ENCODE results near the gene ZNF683.
"Not testable (repeated sequence)": the region's sequence is repeated elsewhere in the genome, so short reads cannot be mapped to it uniquely, and the experiment has no call there.

The ZNF683 gene

GRCh38 chr1:26340047-26340481, 32.5 kb downstream of the ZNF683 start:
- H3K27ac ChIP-seq (ENCODE audit: low read depth, low read length), result no peak overlapping the region
- no peak overlapping the region for H3K9ac ChIP-seq (ENCODE audit: low read depth in 1 of 2, low read length in 2 of 2)
- no peaks in the 10 kb centered on the region for H3K27me3 ChIP-seq (ENCODE audit: control insufficient read depth in 1 of 2, insufficient read depth in 2 of 2, low read length in 2 of 2)
- H3K4me1 ChIP-seq (ENCODE audit: control insufficient read depth in 1 of 2, insufficient read depth in 2 of 2, low read length in 2 of 2), result peaks cover 6 to 10% of the 10 kb centered on the region in 2 donors
- H3K36me3 ChIP-seq (ENCODE audit: control insufficient read depth in 1 of 2, insufficient read depth in 2 of 2, low read length in 2 of 2), result peaks cover 0 to 3% of the 10 kb centered on the region in 2 donors
- no peaks in the 10 kb centered on the region for H3K9me3 ChIP-seq (ENCODE audit: control insufficient read depth in 1 of 2, low read length in 2 of 2)
- no peak overlapping the region for H3K4me3 ChIP-seq (ENCODE audit: low read depth in 1 of 2, low read length in 2 of 2)

DNA sequence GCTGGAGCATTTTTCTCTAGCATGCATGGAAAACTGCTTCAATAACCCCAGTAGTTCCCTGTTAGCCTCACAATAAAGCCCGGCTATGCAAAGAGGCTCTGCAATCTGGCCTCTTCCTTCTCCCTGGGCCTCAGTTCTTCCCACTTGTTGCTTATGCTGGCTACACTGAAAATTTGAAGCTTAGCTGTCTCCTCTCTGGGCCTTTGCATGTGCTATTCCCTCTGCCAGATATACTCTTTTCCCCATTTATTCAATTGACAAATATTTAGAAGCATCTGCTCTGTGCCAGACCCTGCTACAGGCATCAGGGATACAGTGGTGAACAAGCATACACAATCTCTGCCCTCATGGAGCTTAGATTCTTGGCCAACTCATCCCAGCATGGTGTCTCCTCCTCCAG, 33.9 kb downstream of the ZNF683 start:
- Histone ChIP-seq H3K4me1 (ENCODE audit: control insufficient read depth in 1 of 2, insufficient read depth in 2 of 2, low read length in 2 of 2) (peaks cover 6 to 10% of the 10 kb centered on the region in 2 donors), H3K4me3 (ENCODE audit: low read depth in 1 of 2, low read length in 2 of 2) (no peak overlapping the region), H3K36me3 (ENCODE audit: control insufficient read depth in 1 of 2, insufficient read depth in 2 of 2, low read length in 2 of 2) (peaks cover 0 to 3% of the 10 kb centered on the region in 2 donors), H3K27ac (ENCODE audit: low read depth, low read length) (no peak overlapping the region), H3K27me3 (ENCODE audit: control insufficient read depth in 1 of 2, insufficient read depth in 2 of 2, low read length in 2 of 2) (no peaks in the 10 kb centered on the region), H3K9ac (ENCODE audit: low read depth in 1 of 2, low read length in 2 of 2) (no peak overlapping the region), H3K9me3 (ENCODE audit: control insufficient read depth in 1 of 2, low read length in 2 of 2) (no peaks in the 10 kb centered on the region)

DNA sequence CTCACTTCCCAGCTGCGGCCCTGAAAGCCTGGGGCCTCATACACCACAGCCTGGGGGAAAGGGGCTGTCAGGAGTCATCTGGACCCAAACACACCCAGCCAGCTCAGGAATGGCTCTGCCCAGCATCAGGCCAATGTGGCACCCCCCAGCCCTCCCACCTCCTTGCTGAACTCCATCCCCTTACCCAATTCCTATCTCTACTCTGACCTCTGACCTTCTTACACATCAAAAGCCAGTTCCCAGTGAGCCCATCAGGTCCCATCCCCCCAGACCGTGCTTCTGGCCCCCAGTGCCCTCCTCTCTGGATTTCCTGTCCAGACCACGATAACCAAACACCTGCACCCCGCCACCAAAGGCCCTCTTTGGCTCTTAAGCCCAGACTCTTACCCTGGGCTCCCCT, 34.9 kb downstream of the ZNF683 start:
- Histone ChIP-seq H3K4me1 (ENCODE audit: control insufficient read depth in 1 of 2, insufficient read depth in 2 of 2, low read length in 2 of 2) (peaks cover 6 to 10% of the 10 kb centered on the region in 2 donors), H3K9me3 (ENCODE audit: control insufficient read depth in 1 of 2, low read length in 2 of 2) (no peaks in the 10 kb centered on the region), H3K36me3 (ENCODE audit: control insufficient read depth in 1 of 2, insufficient read depth in 2 of 2, low read length in 2 of 2) (peaks cover 0 to 3% of the 10 kb centered on the region in 2 donors), H3K27me3 (ENCODE audit: control insufficient read depth in 1 of 2, insufficient read depth in 2 of 2, low read length in 2 of 2) (no peaks in the 10 kb centered on the region), H3K4me3 (ENCODE audit: low read depth in 1 of 2, low read length in 2 of 2) (no peak overlapping the region), H3K27ac (ENCODE audit: low read depth, low read length) (no peak overlapping the region), H3K9ac (ENCODE audit: low read depth in 1 of 2, low read length in 2 of 2) (no peak overlapping the region)

DNA sequence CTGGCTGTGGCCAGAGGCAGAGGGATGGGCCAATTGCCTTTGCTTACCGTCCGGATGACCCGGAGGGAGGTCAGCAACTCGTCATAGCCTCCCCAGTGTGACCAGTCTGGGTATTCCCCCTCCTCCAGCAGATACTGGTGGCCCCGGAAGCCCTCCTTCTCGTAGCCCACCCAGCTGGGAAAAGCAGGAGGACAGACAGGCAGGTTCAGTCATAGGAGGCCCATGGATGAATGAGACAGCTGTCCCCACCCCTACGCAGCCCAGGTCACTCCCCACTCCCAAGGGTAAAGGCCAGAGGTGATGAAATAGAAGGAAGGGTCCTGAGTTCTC, 35.4 kb downstream of the ZNF683 start:
- no peaks in the 10 kb centered on the region for H3K9me3 ChIP-seq (ENCODE audit: control insufficient read depth in 1 of 2, low read length in 2 of 2)
- peak overlapping the region in 1 of 2 donors; percentile 78 for H3K4me3 ChIP-seq (ENCODE audit: low read depth in 1 of 2, low read length in 2 of 2)
- H3K27me3 ChIP-seq (ENCODE audit: control insufficient read depth in 1 of 2, insufficient read depth in 2 of 2, low read length in 2 of 2), result no peaks in the 10 kb centered on the region
- peaks cover 6 to 10% of the 10 kb centered on the region in 2 donors for H3K4me1 ChIP-seq (ENCODE audit: control insufficient read depth in 1 of 2, insufficient read depth in 2 of 2, low read length in 2 of 2)
- no peak overlapping the region for H3K9ac ChIP-seq (ENCODE audit: low read depth in 1 of 2, low read length in 2 of 2)
- H3K36me3 ChIP-seq (ENCODE audit: control insufficient read depth in 1 of 2, insufficient read depth in 2 of 2, low read length in 2 of 2), result peaks cover 0 to 3% of the 10 kb centered on the region in 2 donors
- no peak overlapping the region for H3K27ac ChIP-seq (ENCODE audit: low read depth, low read length)

DNA sequence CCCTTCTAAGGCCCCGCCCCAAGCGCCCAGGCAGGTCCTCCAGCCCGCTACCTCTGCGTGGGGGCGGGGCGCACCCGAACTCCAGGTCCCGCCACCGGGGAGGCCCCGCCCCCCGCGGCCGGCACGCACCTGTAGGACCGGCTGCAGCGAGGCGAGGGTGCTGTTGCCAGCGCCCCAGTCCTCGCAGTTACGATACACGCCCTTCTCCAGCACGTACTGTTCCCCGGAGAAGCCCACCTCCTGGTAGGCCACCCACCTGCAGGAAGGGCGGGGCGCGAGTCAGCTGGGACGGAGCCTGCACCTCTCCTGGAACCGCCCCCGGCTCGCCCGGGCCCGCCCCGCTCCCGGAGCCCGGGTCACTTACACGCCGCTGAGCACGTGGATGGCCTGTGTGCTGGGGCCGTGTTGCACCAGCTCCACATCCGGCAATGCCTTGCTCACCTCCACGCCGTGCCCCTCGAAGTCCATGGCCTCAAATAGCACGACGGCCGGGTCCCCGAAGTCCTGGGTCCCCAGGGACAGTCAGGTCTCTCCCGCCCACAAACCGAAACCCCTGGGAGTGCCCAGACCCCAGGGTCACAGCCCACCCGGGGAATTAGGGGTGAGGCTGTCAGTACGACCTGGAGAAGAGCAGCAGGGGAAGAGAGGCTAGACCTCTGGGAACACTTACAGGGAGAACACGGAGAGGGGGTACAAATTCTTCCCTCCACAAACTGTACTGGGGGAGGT, 35.9 kb downstream of the ZNF683 start:
- no peaks in the 10 kb centered on the region for H3K27me3 ChIP-seq (ENCODE audit: control insufficient read depth in 1 of 2, insufficient read depth in 2 of 2, low read length in 2 of 2)
- H3K36me3 ChIP-seq (ENCODE audit: control insufficient read depth in 1 of 2, insufficient read depth in 2 of 2, low read length in 2 of 2), result peaks cover 0 to 3% of the 10 kb centered on the region in 2 donors
- peak overlapping the region in 1 of 2 donors; percentile 18 for H3K9ac ChIP-seq (ENCODE audit: low read depth in 1 of 2, low read length in 2 of 2)
- no peak overlapping the region for H3K27ac ChIP-seq (ENCODE audit: low read depth, low read length)
- H3K9me3 ChIP-seq (ENCODE audit: control insufficient read depth in 1 of 2, low read length in 2 of 2), result no peaks in the 10 kb centered on the region
- H3K4me3 ChIP-seq (ENCODE audit: low read depth in 1 of 2, low read length in 2 of 2), result peak overlapping the region; percentile 78 to 87
- H3K4me1 ChIP-seq (ENCODE audit: control insufficient read depth in 1 of 2, insufficient read depth in 2 of 2, low read length in 2 of 2), result peaks cover 6 to 10% of the 10 kb centered on the region in 2 donors

DNA sequence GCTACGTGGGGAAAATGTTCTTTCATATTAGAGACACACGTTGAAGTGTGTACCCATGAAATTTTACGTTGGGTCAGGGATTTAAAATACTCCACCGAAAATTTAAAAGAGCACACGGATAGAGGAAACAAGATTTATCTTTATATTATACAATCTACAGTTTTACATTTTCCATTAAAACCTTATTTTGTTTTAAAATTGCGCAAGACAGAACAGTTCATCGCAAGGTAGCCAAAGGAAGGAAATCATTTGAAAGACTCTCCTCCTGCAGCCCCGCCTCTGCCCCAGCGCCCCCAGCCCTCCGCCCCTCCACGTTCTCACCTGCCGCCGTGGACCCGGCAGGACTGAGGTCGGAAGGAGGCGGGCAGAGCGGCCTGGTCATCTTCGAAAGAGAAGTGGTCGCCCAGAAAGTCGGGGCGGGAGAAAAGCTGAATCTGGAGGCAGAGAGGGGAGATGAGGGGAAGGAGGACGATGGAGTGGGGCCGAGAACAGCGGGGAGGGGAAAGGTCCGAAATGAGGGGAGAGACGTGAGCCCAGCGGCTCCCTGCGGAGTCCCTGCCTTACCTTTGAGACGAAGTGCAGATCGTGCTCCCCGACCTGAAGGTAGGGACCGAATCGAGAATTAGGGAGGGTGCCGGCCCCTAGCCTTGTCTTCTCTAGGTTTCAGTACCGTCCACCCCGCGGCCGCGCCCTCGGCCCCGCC, 36.6 kb downstream of the ZNF683 start:
- Histone ChIP-seq H3K36me3 (ENCODE audit: control insufficient read depth in 1 of 2, insufficient read depth in 2 of 2, low read length in 2 of 2) (peaks cover 3 to 5% of the 10 kb centered on the region in 2 donors), H3K4me1 (ENCODE audit: control insufficient read depth in 1 of 2, insufficient read depth in 2 of 2, low read length in 2 of 2) (peaks cover 6 to 10% of the 10 kb centered on the region in 2 donors), H3K9ac (ENCODE audit: low read depth in 1 of 2, low read length in 2 of 2) (peak overlapping the region; percentile 18 to 69), H3K27ac (ENCODE audit: low read depth, low read length) (no peak overlapping the region), H3K27me3 (ENCODE audit: control insufficient read depth in 1 of 2, insufficient read depth in 2 of 2, low read length in 2 of 2) (no peaks in the 10 kb centered on the region), H3K9me3 (ENCODE audit: control insufficient read depth in 1 of 2, low read length in 2 of 2) (no peaks in the 10 kb centered on the region), H3K4me3 (ENCODE audit: low read depth in 1 of 2, low read length in 2 of 2) (peak overlapping the region; percentile 78 to 87)

DNA sequence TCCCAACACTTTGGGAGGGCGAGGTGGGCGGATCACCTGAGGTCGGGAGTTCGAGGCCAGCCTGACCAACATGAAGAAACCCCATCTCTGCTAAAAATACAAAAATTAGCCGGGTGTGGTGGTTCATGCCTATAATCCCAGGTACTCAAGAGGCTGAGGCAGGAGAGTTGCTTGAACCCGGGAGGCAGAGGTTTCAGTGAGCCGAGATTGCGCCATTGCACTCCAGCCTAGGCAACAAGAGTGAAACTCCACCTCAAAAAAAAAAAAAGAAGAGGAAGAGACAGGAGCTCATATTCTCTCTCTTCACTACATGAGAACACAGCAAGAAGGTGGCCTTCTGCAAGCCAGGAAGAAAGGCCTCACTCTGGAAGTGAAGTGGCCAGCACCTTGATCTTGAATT, 39.2 kb downstream of the ZNF683 start:
- not testable (repeated sequence) for H3K4me1 ChIP-seq (ENCODE audit: control insufficient read depth in 1 of 2, insufficient read depth in 2 of 2, low read length in 2 of 2); H3K27ac ChIP-seq (ENCODE audit: low read depth, low read length); H3K4me3 ChIP-seq (ENCODE audit: low read depth in 1 of 2, low read length in 2 of 2); H3K9ac ChIP-seq (ENCODE audit: low read depth in 1 of 2, low read length in 2 of 2); H3K36me3 ChIP-seq (ENCODE audit: control insufficient read depth in 1 of 2, insufficient read depth in 2 of 2, low read length in 2 of 2); H3K27me3 ChIP-seq (ENCODE audit: control insufficient read depth in 1 of 2, insufficient read depth in 2 of 2, low read length in 2 of 2); H3K9me3 ChIP-seq (ENCODE audit: control insufficient read depth in 1 of 2, low read length in 2 of 2)

DNA sequence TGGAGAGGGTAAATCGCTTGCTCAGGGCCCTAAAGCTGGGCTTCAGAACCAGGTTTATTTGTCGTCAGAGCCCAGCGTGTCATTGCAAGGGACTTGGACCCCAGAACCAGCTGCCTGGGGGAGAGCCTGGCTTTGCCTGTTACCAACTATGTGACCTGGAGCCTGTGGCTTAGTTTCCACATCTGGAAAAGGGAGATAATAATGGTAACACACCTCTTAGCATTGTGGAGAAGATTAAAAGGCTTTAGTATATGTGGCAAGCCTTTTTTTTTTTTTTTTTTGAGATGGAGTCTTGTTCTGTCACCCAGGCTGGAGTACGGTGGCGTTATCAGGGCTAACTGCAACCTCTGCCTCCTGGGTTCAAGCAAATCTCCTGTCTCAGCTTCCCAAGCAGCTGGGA, 42.3 kb downstream of the ZNF683 start:
- Histone ChIP-seq H3K9me3 (ENCODE audit: control insufficient read depth in 1 of 2, low read length in 2 of 2) (no peaks in the 10 kb centered on the region), H3K4me1 (ENCODE audit: control insufficient read depth in 1 of 2, insufficient read depth in 2 of 2, low read length in 2 of 2) (no peaks in the 10 kb centered on the region), H3K36me3 (ENCODE audit: control insufficient read depth in 1 of 2, insufficient read depth in 2 of 2, low read length in 2 of 2) (peaks cover 0 to 5% of the 10 kb centered on the region in 2 donors), H3K4me3 (ENCODE audit: low read depth in 1 of 2, low read length in 2 of 2) (no peak overlapping the region), H3K27ac (ENCODE audit: low read depth, low read length) (no peak overlapping the region), H3K9ac (ENCODE audit: low read depth in 1 of 2, low read length in 2 of 2) (no peak overlapping the region), H3K27me3 (ENCODE audit: control insufficient read depth in 1 of 2, insufficient read depth in 2 of 2, low read length in 2 of 2) (no peaks in the 10 kb centered on the region)

- H3K4me1 ChIP-seq (ENCODE audit: control insufficient read depth in 1 of 2, insufficient read depth in 2 of 2, low read length in 2 of 2); H3K4me3 ChIP-seq (ENCODE audit: low read depth in 1 of 2, low read length in 2 of 2); H3K9ac ChIP-seq (ENCODE audit: low read depth in 1 of 2, low read length in 2 of 2); H3K36me3 ChIP-seq (ENCODE audit: control insufficient read depth in 1 of 2, insufficient read depth in 2 of 2, low read length in 2 of 2); H3K9me3 ChIP-seq (ENCODE audit: control insufficient read depth in 1 of 2, low read length in 2 of 2); H3K27ac ChIP-seq (ENCODE audit: low read depth, low read length); H3K27me3 ChIP-seq (ENCODE audit: control insufficient read depth in 1 of 2, insufficient read depth in 2 of 2, low read length in 2 of 2): not testable (repeated sequence)
These were observed 43.2 kb downstream of the ZNF683 start for GRCh38 chr1:26329380-26329779.

- no peak overlapping the region for H3K27ac ChIP-seq (ENCODE audit: low read depth, low read length)
- H3K36me3 ChIP-seq (ENCODE audit: control insufficient read depth in 1 of 2, insufficient read depth in 2 of 2, low read length in 2 of 2), result peaks cover 0 to 5% of the 10 kb centered on the region in 2 donors
- H3K9ac ChIP-seq (ENCODE audit: low read depth in 1 of 2, low read length in 2 of 2), result no peak overlapping the region
- H3K27me3 ChIP-seq (ENCODE audit: control insufficient read depth in 1 of 2, insufficient read depth in 2 of 2, low read length in 2 of 2), result no peaks in the 10 kb centered on the region
- H3K4me3 ChIP-seq (ENCODE audit: low read depth in 1 of 2, low read length in 2 of 2), result no peak overlapping the region
- H3K4me1 ChIP-seq (ENCODE audit: control insufficient read depth in 1 of 2, insufficient read depth in 2 of 2, low read length in 2 of 2), result no peaks in the 10 kb centered on the region
- H3K9me3 ChIP-seq (ENCODE audit: control insufficient read depth in 1 of 2, low read length in 2 of 2), result no peaks in the 10 kb centered on the region
These were observed 44.0 kb downstream of the ZNF683 start for GRCh38 chr1:26328597-26328996.

Measured in duodenal mucosa (tissue), 2 donors.